A549 treated with Hydrocortisone at 1 μM for 4 hours (cell line): Measurements from ENCODE around the gene MMP23B. TPM values are rescaled to one million over a fixed set of nuclear protein-coding genes. Genes with fewer than 3 reads are reported as not detected.

ENCODE experiments used
- total RNA-seq: library from RNA; stranded (reverse); fragments of 200-300 nt; extraction: Qiagen RNA extraction; gene quantifications from 5 replicates; pipeline ENCODE4 v1.2.3, GENCODE V29; 2022

MMP23B gene
- 0.33 to 0.79 TPM (median 0.50 TPM) in 5 replicates for total RNA-seq

DNA sequence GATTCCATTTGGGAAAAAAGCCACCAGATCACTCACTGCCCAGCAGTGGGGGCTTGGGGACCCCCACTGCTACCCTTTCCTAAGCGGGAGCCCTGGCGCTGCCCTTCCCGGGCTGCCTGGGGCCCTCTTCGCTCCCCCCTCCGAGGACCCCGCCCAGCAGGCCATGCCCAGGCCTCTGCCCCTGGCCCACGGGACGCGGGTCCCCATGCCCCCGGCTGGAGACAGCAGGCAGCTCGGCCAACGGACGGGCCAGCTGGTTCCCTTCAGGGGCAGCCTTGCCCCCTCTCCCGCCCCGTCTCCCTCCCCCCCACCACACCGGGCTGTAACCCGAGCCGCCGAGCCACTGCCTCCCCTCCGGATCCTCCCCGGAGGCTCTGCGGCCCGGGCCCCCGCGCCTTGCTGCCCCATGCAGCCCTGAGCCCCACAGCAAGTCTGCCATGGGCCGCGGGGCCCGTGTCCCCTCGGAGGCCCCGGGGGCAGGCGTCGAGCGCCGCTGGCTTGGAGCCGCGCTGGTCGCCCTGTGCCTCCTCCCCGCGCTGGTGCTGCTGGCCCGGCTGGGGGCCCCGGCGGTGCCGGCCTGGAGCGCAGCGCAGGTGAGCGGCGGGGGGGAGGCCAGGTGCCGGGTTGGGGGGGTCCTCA is at the start of gene MMP23B:
MMP23B (plus strand) TSS at position 392 of the 639 bp plus-strand sequence; CDS start at position 438, 46 bp downstream.

GRCh38 chr1:1599935-1600860 is 31.8 kb upstream of the MMP23B start, which contains the start of gene FNDC10:
FNDC10 (minus strand) TSS chr1:1600135; CDS start chr1:1600015, 120 bp downstream.

DNA sequence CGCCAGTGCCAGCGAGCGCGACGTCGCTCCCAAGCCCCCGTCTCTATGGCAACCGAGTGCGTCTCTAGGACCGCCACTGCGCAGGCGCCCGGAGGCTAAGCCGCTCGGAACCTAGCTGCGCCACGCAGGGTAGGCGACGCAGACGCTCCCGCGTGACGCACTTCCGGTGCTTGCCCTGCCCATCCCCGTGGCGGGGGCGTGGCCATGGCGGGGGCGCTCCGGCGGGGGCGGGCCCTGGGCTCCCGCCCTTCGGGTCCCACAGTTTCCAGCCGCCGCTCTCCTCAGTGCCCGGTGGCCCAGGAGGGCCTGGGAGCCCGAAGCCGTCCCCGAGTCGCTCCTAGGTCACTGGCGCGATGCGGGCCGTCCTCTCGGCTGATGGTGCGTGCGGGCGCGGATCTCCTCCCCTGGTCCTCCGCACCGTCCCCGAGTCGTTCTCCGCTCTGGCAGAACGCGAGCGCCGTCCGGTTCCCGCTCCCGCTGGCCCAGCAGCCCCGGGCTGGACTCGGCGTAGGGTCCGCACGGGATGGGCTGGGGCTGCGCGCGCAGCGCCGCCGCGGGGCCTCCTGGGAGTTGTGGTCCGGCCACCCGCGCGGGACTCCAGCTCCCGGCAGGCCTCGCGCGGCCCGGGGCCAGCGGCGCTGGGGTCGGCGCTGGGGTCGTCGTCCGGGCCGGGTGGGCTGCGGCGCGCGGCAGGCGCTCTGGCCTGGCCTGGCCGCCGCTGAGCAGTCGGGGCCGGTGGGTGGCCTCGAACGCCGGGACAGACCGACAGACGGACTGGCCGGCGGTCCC is 16.5 kb upstream of the MMP23B start, which contains the start of gene MIB2:
MIB2 (plus strand) TSS at position 245 of the 789 bp plus-strand sequence. CDS start 7,953 bp downstream, outside the sequence.

GRCh38 chr1:1658583-1659549 is 26.9 kb downstream of the MMP23B start, which contains the start of gene CDK11B:
CDK11B (minus strand) TSS chr1:1659004; CDS start chr1:1657485, 1,519 bp downstream.

Other genes with a start within 250 kb of the MMP23B start
- gene CCNL2, start 232.8 kb upstream of the MMP23B start, total RNA-seq = 42.3 to 54.3 TPM (median 50.5 TPM) in 5 replicates
- gene MRPL20, start 224.9 kb upstream of the MMP23B start, total RNA-seq = 128 to 154 TPM (median 130 TPM) in 5 replicates
- 0.06 to 0.14 TPM (median 0.14 TPM) in 3 of 5 replicates, not detected in the others for gene ANKRD65, start 210.9 kb upstream of the MMP23B start, total RNA-seq
- 4.1 to 15.8 TPM (median 12.9 TPM) in 5 replicates for gene VWA1, start 196.5 kb upstream of the MMP23B start, total RNA-seq
- not detected in 5 replicates for gene ATAD3C, start 182.5 kb upstream of the MMP23B start, total RNA-seq
- gene ATAD3B, start 160.4 kb upstream of the MMP23B start, total RNA-seq = 1.3 to 3.2 TPM (median 2.9 TPM) in 5 replicates
- gene ATAD3A, start 120.0 kb upstream of the MMP23B start, total RNA-seq = 31.1 to 37.8 TPM (median 35.1 TPM) in 5 replicates
- 0.24 to 0.70 TPM (median 0.38 TPM) in 4 of 5 replicates, not detected in the other for gene TMEM240, start 91.5 kb upstream of the MMP23B start, total RNA-seq
- gene SSU72, start 57.3 kb upstream of the MMP23B start, total RNA-seq = 83.9 to 108 TPM (median 103 TPM) in 5 replicates
- gene FNDC10, start 32.0 kb upstream of the MMP23B start, total RNA-seq = 5.5 to 8.9 TPM (median 7.8 TPM) in 5 replicates
- 10.6 to 18.3 TPM (median 16.8 TPM) in 5 replicates for gene MIB2, start 16.7 kb upstream of the MMP23B start, total RNA-seq
- 24.0 to 27.3 TPM (median 24.7 TPM) in 5 replicates for gene CDK11B, start 26.8 kb downstream of the MMP23B start, total RNA-seq
- 10.5 to 13.1 TPM (median 12.6 TPM) in 5 replicates for gene SLC35E2B, start 60.6 kb downstream of the MMP23B start, total RNA-seq
- 19.4 to 24.3 TPM (median 20.4 TPM) in 5 replicates for gene CDK11A, start 92.2 kb downstream of the MMP23B start, total RNA-seq
- gene NADK, start 146.3 kb downstream of the MMP23B start, total RNA-seq = 37.0 to 41.2 TPM (median 39.2 TPM) in 5 replicates